OCI-LY3 (cell line): ENCODE data around the gene MAGI2.

Experiments
- H2AFZ ChIP-seq: fragments of 200-600, 300-600 bp; shearing (Covaris generic); 2 replicates; pipeline ENCODE4 v1.6.0; 2014; ENCODE audit warnings: antibody characterized with exemption, low read depth, low read length
- H3K27ac ChIP-seq: fragments of 200-600, 300-600 bp; sonication (generic); 2 replicates; pipeline ENCODE4 v1.5.1; 2014; ENCODE audit warnings: mild to moderate bottlenecking, low read length, moderate library complexity, mixed read lengths
- H3K27me3 ChIP-seq: fragments of 200-600, 300-600 bp; sonication (generic); 2 replicates; pipeline ENCODE4 v1.6.1; 2014; ENCODE audit warnings: low read depth, low read length, mixed read lengths
- H3K36me3 ChIP-seq: fragments of 200-600, 300-600 bp; sonication (generic); replicated peaks from 2 replicates; pipeline ENCODE3; 2014; ENCODE audit warnings: low read depth, low read length, mixed read lengths
- H3K4me1 ChIP-seq: fragments of 300-600, 200-600 bp; sonication (generic); 2 replicates; pipeline ENCODE4 v1.6.1; 2014; ENCODE audit warnings: low read length, mixed read lengths
- H3K4me2 ChIP-seq: fragments of 200-600, 300-600 bp; sonication (generic); 2 replicates; pipeline ENCODE4 v1.6.1; 2014; ENCODE audit warnings: low read length, mixed read lengths
- H3K4me3 ChIP-seq: fragments of 300-600, 200-600 bp; sonication (generic); 2 replicates; pipeline ENCODE4 v1.5.1; 2014; ENCODE audit warnings: antibody characterized with exemption, mild to moderate bottlenecking, low read length, moderate library complexity
- H3K79me2 ChIP-seq: fragments of 300-600, 200-600 bp; shearing (Covaris generic); 2 replicates; pipeline ENCODE4 v1.6.1; 2014; ENCODE audit warnings: mild to moderate bottlenecking, low read length, mixed read lengths
- H3K9ac ChIP-seq: fragments of 300-600, 200-600 bp; shearing (Covaris generic); 2 replicates; pipeline ENCODE4 v1.6.0; 2014; ENCODE audit warnings: mild to moderate bottlenecking, low read length, moderate library complexity
- H3K9me3 ChIP-seq: fragments of 200-600, 300-600 bp; shearing (Covaris generic); 2 replicates; pipeline ENCODE4 v1.6.1; 2014; ENCODE audit warnings: low read length, mixed read lengths; ENCODE audit not compliant: insufficient read depth
- H4K20me1 ChIP-seq: fragments of 200-600, 300-600 bp; sonication (generic); 2 replicates; pipeline ENCODE4 v1.6.1; 2016; ENCODE audit warnings: low read length, mixed read lengths; ENCODE audit not compliant: insufficient read depth
- EZH2phosphoT487 ChIP-seq: fragments of 200-600 bp; shearing (Covaris generic); IDR thresholded peaks from 2 replicates; pipeline ENCODE4 v1.6.1; 2018; ENCODE audit warnings: antibody characterized with exemption, mixed run types, low read depth
- TF ChIP-seq, protein P1 (sequence below): fragments of 200-600, 300-600 bp; sonication (generic); IDR thresholded peaks from 2 replicates; pipeline ENCODE4 v1.5.1; 2014; ENCODE audit warnings: antibody characterized with exemption, low read length, low read depth

MAGI2 gene

DNA sequence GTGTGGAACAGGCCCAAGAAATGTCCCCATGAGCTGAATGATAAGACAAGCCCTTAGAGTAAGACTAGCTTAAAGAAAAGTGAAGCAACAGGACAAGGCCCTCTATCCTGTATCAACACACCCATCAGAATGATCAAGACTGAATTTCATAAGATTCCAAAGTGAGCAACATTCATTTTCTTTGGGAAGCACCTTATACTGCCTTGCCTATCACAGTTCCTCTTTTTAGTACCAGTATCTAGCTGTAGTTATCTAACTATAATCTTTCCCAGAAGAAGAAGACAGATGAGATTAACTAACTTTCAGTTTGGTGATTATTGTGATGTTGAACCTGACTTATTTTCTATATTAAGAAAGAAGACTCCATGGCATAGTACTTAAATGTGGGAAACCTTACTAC, 1263.7 kb downstream of the MAGI2 start:
- no peak overlapping the region for H3K4me2 ChIP-seq
- TF ChIP-seq, protein P1, sequence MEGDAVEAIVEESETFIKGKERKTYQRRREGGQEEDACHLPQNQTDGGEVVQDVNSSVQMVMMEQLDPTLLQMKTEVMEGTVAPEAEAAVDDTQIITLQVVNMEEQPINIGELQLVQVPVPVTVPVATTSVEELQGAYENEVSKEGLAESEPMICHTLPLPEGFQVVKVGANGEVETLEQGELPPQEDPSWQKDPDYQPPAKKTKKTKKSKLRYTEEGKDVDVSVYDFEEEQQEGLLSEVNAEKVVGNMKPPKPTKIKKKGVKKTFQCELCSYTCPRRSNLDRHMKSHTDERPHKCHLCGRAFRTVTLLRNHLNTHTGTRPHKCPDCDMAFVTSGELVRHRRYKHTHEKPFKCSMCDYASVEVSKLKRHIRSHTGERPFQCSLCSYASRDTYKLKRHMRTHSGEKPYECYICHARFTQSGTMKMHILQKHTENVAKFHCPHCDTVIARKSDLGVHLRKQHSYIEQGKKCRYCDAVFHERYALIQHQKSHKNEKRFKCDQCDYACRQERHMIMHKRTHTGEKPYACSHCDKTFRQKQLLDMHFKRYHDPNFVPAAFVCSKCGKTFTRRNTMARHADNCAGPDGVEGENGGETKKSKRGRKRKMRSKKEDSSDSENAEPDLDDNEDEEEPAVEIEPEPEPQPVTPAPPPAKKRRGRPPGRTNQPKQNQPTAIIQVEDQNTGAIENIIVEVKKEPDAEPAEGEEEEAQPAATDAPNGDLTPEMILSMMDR = no peak
- no peak for TF ChIP-seq EZH2phosphoT487
- H3K79me2 ChIP-seq = no peaks in the 10 kb centered on the region
- no peaks in the 10 kb centered on the region for H3K4me1 ChIP-seq
- no peak overlapping the region for H3K9ac ChIP-seq
- peaks cover 6% of the 10 kb centered on the region; the same call in 1 of the 2 replicates for H3K27me3 ChIP-seq
- H3K27ac ChIP-seq = no peak overlapping the region
- H3K36me3 ChIP-seq = no peaks in the 10 kb centered on the region
- H3K4me3 ChIP-seq = no peak overlapping the region
- H4K20me1 ChIP-seq = no peaks in the 10 kb centered on the region
- no peak overlapping the region for H2AFZ ChIP-seq
- no peaks in the 10 kb centered on the region for H3K9me3 ChIP-seq

DNA sequence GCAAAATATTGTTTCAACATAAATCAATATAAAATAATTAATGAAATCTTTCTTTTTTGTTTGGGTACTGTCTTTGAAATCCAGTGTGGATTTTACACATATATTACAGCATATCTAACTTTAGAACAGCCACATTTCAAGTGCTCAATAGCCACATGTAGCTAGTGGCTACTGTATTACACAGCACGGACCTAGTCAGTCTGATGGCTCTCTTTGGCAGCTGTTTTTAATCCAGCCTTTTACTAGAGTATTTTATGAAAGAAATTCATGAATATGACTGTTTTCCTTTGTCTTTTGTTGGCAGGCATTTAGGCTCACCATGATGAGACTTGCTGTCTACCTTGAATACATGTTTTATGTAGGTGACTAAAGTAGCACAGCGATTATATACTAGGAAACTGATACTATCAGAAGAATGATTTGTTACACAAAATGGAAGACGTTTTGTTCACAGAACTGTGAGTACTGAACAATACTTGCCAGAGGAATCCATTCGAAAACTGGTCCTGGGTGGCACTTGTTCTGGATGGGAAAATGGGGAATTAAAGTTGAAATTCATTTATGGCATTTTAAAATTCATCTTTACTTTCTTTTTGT, 1268.2 kb downstream of the MAGI2 start:
- no peaks in the 10 kb centered on the region for H3K9me3 ChIP-seq
- no peak overlapping the region for H3K4me3 ChIP-seq

DNA sequence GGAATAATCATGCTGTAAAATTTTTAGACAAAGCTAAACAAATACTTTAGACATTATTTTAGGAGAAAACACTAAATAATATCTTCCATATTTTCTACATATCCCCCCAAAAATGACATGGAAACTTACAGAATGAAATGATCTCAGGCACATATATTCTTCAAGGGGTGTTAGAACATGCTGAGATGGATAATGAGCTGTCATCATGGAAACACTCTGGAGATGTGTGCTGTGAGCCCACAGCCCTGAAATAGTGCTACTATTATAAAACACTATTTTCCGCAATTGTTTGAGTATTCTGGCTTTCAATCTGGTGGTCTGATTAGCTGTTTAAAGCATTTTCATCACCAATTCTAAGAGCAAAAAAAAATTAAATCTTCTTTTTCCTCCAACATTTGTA, 1269.2 kb downstream of the MAGI2 start:
- no peak overlapping the region for H3K27ac ChIP-seq
- H3K4me2 ChIP-seq = no peak overlapping the region
- H3K27me3 ChIP-seq = peaks cover 6% of the 10 kb centered on the region; the same call in 1 of the 2 replicates
- no peak overlapping the region for H3K9ac ChIP-seq
- no peaks in the 10 kb centered on the region for H3K79me2 ChIP-seq
- no peaks in the 10 kb centered on the region for H3K9me3 ChIP-seq
- no peaks in the 10 kb centered on the region for H3K4me1 ChIP-seq
- no peak overlapping the region for H2AFZ ChIP-seq
- H3K36me3 ChIP-seq = no peaks in the 10 kb centered on the region
- H3K4me3 ChIP-seq = no peak overlapping the region
- TF ChIP-seq EZH2phosphoT487 = no peak
- TF ChIP-seq, protein P1 = no peak
- no peaks in the 10 kb centered on the region for H4K20me1 ChIP-seq

More for the DNA sequence above, 1268.2 kb downstream of the MAGI2 start:
- Histone ChIP-seq H3K79me2 (no peaks in the 10 kb centered on the region), H3K27ac (no peak overlapping the region), H3K4me2 (no peak overlapping the region), H3K9ac (no peak overlapping the region), H4K20me1 (no peaks in the 10 kb centered on the region), H2AFZ (no peak overlapping the region), H3K36me3 (no peaks in the 10 kb centered on the region), H3K27me3 (peaks cover 1% of the 10 kb centered on the region; the same call in 1 of the 2 replicates), H3K4me1 (no peaks in the 10 kb centered on the region)
- no peak for TF ChIP-seq EZH2phosphoT487
- TF ChIP-seq, protein P1 = no peak

DNA sequence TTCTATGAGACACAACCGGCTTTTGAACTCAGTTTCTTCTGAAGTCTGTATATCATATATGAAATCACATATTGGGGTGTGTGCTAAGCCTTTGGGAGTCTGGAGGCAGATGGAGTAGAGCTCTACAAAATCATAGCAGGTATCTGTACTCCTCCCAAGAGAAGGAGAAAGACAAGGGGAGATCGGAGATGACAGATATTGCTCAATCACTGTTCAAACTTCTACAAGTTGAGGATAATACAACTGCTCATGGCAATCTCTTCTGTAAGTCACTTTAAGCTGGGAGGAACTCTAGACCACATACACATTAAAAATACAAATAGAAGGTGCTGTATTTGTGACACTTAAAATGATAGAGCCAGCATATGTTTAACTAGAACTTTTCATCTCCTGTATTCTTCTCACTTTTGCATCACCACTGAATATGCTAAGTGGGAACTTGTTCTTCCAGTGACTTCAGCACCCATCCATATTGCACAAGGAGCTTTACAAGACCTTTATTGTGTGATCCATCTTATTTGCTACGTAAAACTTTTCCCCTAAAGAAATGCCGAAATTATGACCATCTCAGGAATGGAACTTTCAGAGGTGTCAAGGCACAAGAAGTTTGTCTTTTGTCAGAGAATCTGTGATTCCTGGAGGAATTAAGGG, 1273.5 kb downstream of the MAGI2 start:
- Histone ChIP-seq H3K4me3 (no peak overlapping the region), H3K4me1 (no peaks in the 10 kb centered on the region), H3K27me3 (peaks cover 13% of the 10 kb centered on the region; the same call in 1 of the 2 replicates), H4K20me1 (no peaks in the 10 kb centered on the region), H2AFZ (no peak overlapping the region), H3K4me2 (no peak overlapping the region), H3K79me2 (no peaks in the 10 kb centered on the region), H3K36me3 (no peaks in the 10 kb centered on the region), H3K9me3 (no peaks in the 10 kb centered on the region), H3K27ac (no peak overlapping the region), H3K9ac (no peak overlapping the region)
- TF ChIP-seq EZH2phosphoT487 = no peak
- TF ChIP-seq, protein P1 = no peak
